Measurements from ENCODE around the gene AQP1. TPM values are rescaled to one million over a fixed set of nuclear protein-coding genes. Genes with fewer than 3 reads are reported as not detected.

AQP1 gene
- total RNA-seq, result 284 TPM
- long read RNA-seq, transcript AQP1-201 (4 exons, 2,913 nt), result major isoform, 147 of 184 reads
- long read RNA-seq, partial matches to known transcripts, result 31 of 184 reads
- long read RNA-seq, other reads (novel, unspliced or antisense), result 2 of 184 reads

DNA sequence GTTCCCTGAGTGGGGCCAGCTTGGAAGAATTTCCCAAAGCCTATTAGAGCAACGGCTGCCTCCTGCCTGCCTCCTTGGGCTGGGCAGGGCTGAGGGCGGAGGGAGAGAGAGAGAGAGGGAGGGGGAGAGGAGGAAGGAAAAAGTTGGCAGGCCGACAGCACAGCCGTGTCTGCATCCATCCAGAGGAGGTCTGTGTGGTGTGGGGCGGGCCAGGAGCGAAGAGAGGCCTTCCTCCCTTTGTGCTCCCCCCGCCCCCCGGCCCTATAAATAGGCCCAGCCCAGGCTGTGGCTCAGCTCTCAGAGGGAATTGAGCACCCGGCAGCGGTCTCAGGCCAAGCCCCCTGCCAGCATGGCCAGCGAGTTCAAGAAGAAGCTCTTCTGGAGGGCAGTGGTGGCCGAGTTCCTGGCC lies at the start of gene AQP1:
AQP1 (plus strand) TSS at position 293 of the 409 bp plus-strand sequence; CDS start at position 350, 57 bp downstream.
- ATAC-seq, result peak; percentile 72
- intact Hi-C loops (cut with DNase I), result no loop called here
- peak; percentile 84 for DNase-seq (ENCODE audit: missing footprints)

DNA sequence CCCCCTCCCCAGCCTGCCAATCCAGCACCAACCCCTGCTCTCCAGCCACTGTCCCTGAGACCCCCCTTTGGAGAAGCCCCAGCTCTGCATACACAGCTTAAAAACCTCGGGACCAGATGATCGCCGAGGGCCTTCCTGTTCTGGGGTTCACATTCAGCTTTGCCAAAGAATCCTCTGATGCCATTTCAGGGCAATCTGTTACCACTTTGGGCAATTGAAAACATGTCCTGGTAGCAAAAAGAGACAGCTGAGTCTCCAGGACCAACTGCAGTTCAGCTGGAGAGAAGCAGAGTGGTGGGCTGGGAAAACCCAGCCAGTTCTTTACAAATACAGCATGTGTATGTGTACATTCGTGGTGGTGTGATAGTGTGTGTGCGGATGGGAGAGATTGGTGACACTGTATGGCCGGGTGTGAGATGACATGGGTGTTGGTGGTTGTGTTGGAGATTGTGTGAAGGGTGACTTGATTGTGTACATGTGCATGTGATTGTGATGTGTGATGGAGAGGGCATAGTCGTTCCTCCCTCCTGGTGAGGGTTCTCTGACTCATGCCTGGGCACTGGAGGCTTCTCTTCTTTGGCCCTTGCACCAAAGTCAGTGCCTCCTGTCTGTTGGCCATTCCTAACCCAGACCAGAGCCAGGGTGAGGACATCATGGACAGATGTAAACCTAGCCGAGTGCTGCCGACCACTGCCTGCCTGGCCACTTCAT lies 48.5 kb upstream of the AQP1 start:
- DNase-seq (ENCODE audit: missing footprints) (no peak), ATAC-seq (no peak)
- intact Hi-C loops (cut with DNase I), result no loop called here

DNA sequence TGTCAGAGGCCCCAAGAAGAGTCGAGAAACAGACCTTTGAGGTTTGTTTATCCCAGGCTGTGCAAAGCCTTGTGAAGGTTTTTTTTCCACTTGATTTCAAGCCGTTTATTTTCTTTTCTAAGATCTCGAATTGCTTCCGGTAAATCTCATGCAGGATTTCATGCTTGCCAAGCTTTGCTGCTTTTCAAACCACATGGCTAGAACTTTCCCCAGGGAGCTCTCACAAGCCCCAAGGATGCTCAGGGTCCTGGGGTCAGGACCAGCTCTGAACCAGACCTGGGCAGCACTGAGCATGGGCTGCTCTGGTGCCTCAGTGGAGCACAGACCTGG lies 48.0 kb upstream of the AQP1 start:
- ATAC-seq (peak; percentile 8), DNase-seq (ENCODE audit: missing footprints) (no peak)
- intact Hi-C loops (cut with DNase I), result no loop called here

DNA sequence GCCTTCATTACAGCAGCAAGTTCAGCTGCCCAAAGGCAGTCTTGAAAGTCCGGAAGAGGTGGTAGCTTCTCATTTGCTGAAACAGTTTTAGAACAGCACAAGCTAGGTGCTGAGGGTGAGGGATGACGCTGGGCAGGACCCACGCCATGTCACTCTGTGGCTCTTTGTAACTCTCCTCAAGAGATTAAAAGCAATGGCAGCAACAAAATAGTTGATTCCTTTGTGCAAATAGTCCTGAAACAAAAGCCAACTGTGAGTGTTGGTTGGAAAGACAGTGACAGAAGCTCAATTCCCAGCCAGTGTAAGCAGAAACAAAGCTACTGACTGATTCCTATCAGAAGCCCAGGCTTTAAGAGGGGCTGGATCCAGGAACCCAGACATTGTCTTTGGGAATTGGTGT lies 47.6 kb upstream of the AQP1 start:
- intact Hi-C loops (cut with DNase I), result no loop called here
- DNase-seq (ENCODE audit: missing footprints), result no peak
- ATAC-seq, result no peak

DNA sequence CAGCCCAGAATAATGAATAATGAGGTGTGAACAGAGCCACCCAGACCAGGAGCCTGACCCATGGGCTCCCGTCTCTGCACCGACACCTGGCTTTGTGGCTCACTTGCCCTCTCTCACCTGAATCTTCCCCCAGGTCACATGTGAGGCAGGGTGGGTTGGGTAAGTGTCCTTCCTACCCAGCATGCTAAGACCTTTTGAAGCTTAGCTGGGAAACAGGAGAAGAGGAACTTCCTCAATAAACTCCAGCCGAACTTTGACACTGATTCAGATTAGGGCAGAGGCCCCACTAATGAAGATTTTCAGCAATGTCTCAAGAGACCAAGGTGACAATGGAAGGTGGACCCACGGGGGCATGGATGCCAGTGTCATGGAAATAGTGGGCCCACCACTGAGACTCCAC lies 46.6 kb upstream of the AQP1 start:
- no peak for ATAC-seq
- intact Hi-C loops (cut with DNase I), result no loop called here
- DNase-seq (ENCODE audit: missing footprints), result no peak

DNA sequence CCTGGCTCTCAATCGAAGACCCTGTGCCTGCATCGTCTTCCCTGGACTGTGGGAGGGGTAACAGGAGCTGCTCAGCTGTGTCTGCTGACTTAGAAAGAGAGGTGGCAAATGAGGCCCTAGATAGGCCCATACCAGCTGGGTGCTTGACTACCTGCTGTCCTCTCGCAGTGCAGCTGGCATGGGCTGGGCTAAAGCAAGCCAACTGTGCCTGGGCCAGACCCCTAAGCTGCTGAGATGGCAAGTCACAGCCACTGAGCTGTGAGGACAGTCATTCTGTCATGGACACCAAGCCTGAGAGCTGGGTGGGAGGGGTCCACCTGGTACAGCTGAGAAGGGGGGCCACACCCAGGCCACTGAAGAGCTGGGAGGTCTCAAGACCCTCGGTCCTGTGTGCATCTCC lies 45.8 kb upstream of the AQP1 start:
- DNase-seq (ENCODE audit: missing footprints) (no peak), ATAC-seq (peak; percentile 30)
- intact Hi-C loops (cut with DNase I), result no loop called here

DNA sequence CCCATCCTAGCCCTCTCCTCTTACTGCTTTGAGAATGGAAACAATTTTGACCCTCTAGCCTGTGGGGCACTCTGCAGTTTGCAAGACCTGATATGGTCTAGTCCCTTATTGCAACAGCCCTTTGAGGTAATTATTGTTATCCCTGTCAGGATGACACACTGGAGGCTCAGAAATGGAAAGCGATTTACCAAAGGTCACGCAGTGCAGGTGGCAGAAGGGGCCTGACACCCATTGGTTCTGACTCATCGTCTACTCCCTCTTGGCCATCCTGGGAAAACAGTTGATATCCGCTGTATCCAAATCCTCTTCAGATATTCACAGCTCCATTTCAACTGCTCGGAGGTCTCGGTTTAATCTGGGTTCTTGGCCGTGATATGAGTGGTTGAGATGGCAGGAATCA lies 44.7 kb upstream of the AQP1 start:
- intact Hi-C loops (cut with DNase I), result no loop called here
- ATAC-seq, result no peak

DNA sequence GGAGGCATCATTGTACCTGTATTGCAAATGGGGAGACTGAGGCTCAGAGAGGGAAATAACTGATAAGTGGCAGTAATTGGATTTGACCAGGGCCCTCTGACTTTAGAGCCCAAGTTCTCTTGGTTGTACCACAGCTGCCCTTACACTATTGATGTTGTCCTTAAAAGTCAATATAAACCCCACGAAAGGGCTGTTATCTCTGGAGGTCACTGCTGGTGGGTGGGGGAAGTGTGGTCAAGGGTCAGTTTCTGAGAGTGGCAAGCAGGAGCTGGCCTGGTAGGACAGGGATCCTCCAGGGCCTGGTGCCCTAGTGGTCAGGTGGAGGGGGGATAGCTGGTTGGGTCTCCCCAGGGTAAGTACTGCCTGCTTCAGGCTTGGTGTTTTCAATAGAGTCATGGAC lies 44.2 kb upstream of the AQP1 start:
- DNase-seq (ENCODE audit: missing footprints) (no peak), ATAC-seq (no peak)
- intact Hi-C loops (cut with DNase I), result no loop called here

More for the DNA sequence above, 44.7 kb upstream of the AQP1 start:
- no peak for DNase-seq (ENCODE audit: missing footprints)

DNA sequence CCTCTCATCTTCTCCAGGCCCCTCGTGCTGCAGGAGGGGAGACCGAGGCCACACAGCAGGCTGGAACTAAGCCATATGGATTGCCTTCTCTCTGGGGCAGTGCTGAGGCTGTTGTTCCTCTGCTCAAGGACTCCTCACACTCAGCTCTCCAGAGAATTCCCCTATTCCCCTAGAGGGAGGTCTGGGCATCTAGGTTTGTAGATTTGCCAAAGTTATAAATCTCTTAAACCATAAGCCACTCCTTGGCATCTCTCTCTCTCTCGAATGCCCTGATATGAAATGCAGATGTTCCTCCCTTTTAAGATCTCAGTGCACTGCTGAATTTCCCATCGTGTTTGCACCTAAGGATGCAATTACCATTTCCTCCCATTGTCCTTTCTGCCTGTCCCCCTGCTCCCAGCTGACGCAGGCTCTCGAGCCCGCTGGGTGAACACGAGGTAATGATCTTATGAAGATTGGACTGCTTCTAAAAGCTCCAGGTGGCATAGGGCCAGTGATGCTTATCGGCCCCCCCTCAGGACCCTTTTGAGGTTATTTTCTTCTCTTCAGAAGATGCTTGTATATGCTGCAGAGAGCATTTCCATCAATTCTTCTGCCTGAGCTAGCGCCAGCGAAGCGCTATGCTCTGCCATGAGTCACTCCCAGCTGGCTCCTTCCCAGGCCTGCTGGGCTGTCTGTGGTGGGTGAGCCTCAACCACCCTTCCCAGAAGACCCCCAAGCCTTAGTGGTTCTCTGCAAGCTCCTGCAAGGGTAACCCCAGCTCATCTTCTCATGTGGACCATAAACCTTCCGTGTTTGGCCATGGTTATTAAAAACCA lies 41.6 kb upstream of the AQP1 start:
- ATAC-seq, result no peak
- DNase-seq (ENCODE audit: missing footprints), result peak; percentile 76
- intact Hi-C loops (cut with DNase I), result loop anchor here (2.0 to 5.0 kb wide), 2 partner anchors 37 to 53 kb away; no protein-coding TSS in a partner anchor

DNA sequence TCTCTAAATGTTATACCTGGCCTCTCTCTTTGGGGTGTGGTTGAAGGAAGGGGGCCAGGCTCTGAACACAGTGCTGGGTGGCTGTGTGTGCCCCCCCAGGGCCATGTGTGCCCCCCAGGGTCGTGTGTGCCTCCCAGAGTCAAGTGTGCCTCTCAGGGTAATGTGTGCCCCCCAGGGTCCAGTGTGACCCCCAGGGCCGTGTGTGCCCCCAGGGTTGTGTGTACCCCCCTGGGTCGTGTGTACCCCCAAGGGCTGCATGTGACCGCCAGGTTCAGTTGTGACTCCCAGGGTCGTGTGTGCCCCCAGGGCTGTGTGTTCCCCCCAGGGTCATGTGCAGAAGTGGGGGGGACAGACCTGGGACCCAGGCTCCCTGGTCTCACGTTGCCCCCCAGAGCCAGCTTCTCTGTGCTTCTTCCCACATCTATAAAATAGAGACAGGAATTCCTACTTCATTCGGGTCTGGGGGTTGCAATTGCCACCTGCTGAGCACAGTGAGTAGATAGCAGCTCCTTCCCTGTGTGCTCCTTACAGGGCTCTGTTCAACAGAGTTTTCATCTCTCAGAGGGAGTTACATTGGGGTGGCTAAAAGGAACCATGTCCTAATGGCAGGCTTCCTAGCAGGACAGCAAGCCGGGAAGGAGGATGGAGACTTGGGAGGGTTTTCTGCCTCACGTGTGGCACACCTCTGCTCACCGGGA lies 40.7 kb upstream of the AQP1 start:
- no peak for DNase-seq (ENCODE audit: missing footprints)
- intact Hi-C loops (cut with DNase I), result loop anchor here (2.0 to 5.0 kb wide), 2 partner anchors 36 to 54 kb away; no protein-coding TSS in a partner anchor
- ATAC-seq, result no peak

DNA sequence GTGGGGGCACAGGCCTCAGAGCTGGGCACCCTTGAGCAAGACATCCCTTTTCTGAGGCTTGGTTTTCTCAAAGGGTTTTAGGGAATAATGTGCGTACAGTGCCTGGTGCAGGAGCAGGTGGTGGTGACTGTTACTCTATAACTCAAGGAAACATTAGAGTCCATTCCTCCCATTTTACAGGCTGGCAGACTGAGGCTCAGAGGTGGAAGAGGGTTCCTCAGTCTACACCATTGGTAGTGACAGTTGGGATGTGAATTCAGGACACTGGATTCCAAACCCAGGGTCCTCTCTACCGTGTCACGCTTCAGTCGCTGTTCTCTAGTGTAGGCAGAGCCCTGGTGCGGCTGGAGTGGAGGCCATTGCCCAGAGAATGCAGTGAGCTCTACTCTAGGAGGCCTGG lies 40.0 kb upstream of the AQP1 start:
- ATAC-seq (no peak), DNase-seq (ENCODE audit: missing footprints) (no peak)
- intact Hi-C loops (cut with DNase I), result loop anchor here (2.0 to 5.0 kb wide), 2 partner anchors 36 to 55 kb away; no protein-coding TSS in a partner anchor

DNA sequence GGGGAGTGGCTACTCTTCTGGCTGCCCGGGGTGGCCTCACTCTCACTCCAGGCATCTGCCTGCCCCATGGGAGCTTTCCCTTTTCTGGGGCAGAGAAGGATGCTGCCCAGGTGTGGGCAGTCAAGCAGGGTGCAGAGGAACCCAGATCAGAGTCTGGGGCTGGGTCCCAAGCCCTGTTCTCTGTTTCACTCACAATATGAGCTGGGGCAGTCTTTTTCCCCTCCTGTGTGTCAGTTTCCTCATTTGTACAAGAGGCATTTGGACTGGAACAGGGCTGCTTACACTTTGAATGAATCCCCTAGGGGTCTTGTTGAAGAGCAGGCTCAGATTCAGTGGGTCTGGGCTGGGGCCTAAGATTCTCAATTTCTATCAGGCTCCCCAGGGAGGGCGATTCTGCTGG lies 38.4 kb upstream of the AQP1 start:
- no peak for DNase-seq (ENCODE audit: missing footprints)
- intact Hi-C loops (cut with DNase I), result loop anchor here (5.0 kb wide), 1 partner anchor 34 kb away; no protein-coding TSS in a partner anchor
- no peak for ATAC-seq

DNA sequence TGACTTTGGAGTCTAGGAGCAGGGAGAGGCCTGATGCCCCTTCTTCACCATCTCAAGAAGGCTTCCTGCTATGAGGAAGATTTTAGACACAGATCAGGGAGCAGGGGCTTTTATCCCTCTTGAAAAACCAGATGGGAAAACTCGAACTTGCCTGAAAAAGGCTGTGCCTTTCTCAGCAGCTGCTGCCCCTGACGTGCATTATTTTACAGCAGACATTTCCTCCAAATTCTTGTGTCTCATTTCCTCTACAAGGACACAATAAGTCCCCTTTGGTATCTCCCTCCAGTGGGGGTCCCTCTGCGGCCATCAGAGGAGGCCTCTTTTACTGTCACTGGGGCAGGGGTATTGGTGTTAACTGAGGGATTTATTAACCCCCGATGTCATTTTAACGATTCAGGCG lies 38.0 kb upstream of the AQP1 start:
- ATAC-seq, result no peak
- intact Hi-C loops (cut with DNase I), result loop anchor here (5.0 kb wide), 1 partner anchor 34 kb away; no protein-coding TSS in a partner anchor
- no peak for DNase-seq (ENCODE audit: missing footprints)

DNA sequence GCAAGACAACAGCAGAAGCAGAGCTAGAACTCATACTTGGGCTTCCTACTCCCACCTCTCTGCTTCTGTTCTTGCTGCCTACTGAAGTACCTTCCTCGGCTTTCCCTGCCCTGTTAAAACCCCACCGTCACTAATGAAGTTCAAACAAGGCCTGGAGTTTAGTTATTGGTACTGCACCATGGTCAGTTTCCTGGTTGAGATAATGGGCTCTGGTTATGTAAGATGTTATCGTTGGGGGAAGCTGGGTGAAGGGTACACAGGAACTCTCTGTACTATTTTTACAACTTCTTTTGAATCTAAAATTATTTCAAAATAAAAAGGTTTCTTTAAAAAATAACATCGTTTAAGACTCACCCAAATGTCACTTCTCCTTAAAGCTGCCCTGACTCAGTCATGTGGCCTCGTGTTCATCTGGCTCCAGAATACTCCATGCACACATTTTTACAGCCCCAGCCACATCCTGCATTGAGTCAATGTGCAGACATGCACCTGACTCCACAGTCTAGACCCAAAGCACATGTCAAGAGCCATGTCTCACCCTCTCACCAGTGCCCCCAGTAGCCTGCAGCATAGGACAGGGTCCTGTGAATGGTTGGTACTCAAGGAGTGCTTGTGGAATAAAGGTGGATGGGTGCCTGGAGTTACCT lies 36.9 kb upstream of the AQP1 start:
- DNase-seq (ENCODE audit: missing footprints) (no peak), ATAC-seq (no peak)
- intact Hi-C loops (cut with DNase I), result loop anchor here (5.0 kb wide), 1 partner anchor 33 kb away; no protein-coding TSS in a partner anchor

DNA sequence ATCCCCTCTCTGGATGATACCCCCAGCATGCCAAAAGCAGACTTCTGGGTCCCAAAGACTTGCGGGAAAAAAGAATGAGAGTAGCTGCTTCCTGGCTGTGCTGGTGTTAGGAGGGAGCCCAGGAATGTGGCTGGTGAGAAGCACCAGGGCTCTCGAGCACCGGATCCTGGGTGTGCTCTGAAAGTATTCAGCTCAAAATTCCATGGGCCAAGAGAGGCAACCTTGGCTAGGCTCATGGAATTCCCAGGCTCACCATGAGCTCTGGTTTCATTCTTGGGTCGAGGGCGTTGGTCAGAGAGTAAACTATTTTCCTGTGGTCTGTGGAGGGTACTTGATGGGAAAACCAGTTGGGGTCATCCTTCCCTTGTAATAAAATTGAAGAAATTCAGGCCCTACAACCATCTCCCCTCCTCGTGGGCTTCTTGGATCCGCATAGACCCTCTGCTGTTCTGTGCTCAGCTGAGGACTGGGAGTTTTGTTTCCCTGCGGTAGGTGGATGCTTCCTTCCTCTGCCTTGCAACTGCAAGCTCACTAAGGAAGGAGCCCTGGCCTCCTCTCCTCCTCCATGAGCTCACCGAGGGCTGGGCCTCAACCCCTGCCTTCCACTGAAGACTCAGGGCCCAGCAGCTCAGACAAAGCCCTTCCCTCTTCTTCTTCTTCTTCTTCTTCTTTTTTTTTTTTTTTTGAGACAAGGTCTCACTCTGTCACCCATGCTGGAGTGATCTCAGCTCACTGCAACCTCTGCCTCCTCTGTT lies 34.5 kb upstream of the AQP1 start:
- intact Hi-C loops (cut with DNase I), result no loop called here
- DNase-seq (ENCODE audit: missing footprints), result no peak
- ATAC-seq, result no peak

DNA sequence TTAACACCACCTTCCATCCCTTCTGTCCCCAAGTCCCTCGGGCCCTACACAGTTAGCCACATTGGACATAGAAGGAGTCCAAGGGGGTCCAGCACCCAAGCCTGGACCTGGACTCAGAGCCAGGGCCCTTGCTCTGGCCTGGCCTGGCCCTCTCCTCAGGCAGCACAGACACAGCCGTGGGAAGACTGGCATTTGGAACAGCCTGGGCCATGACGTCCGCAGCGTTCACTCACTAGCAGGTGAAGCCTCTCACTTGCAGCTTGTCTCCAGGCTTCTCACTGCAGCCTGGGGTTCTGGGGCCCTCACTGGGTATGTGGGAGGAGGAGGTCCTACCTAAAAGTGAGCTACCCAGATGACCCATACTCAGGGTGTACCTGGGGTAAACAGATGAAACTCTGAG lies 33.7 kb upstream of the AQP1 start:
- ATAC-seq (no peak), DNase-seq (ENCODE audit: missing footprints) (peak; percentile 30)
- intact Hi-C loops (cut with DNase I), result no loop called here

DNA sequence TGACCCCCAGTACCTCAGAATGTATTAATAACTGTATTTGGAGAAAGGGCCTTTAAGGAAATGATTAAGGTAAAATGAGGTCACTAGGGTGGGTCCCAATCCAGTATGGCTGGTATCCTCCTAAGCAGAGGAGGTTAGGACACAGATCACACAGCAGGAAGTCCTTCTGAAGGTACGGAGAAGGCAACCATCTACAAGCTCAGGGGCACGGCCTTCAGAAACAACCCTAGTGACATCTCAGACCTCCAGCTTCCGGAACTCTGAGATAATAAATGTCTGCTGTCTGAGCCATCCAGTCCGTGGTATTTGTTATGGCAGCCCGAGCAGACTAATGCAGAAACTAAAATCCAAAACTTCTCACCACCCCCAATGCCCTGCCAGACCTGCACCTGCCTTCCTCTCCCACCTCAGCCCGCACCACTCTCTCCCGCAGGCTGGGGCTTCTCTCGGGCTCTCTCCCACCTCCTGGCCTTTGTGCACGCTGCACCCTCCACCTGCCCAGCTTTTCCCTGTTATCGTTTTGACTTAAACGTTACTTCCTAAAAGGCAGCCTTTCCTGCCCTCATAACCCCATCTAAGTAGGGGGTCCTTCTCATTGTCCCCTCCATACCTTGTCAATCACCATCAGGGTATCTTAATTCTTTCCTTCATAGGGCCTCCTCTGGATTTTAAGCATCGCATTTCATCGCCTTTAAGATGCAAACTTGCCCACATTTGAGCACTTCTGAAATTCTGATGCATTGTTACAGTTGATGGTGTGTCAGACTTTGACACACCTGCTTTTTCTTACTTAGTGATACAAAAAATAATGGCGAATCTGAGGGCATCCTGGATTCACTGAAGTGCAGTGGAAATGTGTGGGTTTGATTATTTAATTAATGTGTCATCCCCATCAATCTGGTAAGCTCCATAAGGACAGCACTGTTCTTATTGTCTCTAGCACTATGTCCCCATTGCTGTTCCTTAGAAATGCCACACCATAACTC lies 32.2 kb upstream of the AQP1 start:
- peak; percentile 56 for DNase-seq (ENCODE audit: missing footprints)
- intact Hi-C loops (cut with DNase I), result no loop called here
- no peak for ATAC-seq

All from Right ventricle myocardium inferior (tissue), 1 donor.